Duodenal mucosa (tissue), 2 donors: ENCODE data around the gene C2CD4D.

Source experiments
- H3K27ac ChIP-seq: one replicate; pipeline ENCODE4 v1.7.0; 2013; ENCODE audit warnings: low read depth, low read length
- H3K27me3 ChIP-seq, 2 donors: one replicate each; pipeline ENCODE4 v1.7.0; 2013; ENCODE audit warnings: low read length in 2 of 2, control low read depth in 1 of 2; ENCODE audit not compliant: insufficient read depth in 2 of 2, control insufficient read depth in 1 of 2
- H3K36me3 ChIP-seq, 2 donors: one replicate each; pipeline ENCODE4 v1.7.0; 2013; ENCODE audit warnings: low read length in 2 of 2, control low read depth in 1 of 2; ENCODE audit not compliant: insufficient read depth in 2 of 2, control insufficient read depth in 1 of 2
- H3K4me1 ChIP-seq, 2 donors: one replicate each; pipeline ENCODE4 v1.7.0; 2013; ENCODE audit warnings: low read length in 2 of 2, control low read depth in 1 of 2; ENCODE audit not compliant: insufficient read depth in 2 of 2, control insufficient read depth in 1 of 2
- H3K4me3 ChIP-seq, 2 donors: one replicate each; pipeline ENCODE4 v1.7.0; 2013; ENCODE audit warnings: low read length in 2 of 2, low read depth in 1 of 2
- H3K9ac ChIP-seq, 2 donors: one replicate each; pipeline ENCODE4 v1.7.0; 2013; ENCODE audit warnings: low read length in 2 of 2, low read depth in 1 of 2
- H3K9me3 ChIP-seq, 2 donors: one replicate each; pipeline ENCODE4 v1.7.0; 2013; ENCODE audit warnings: low read length in 2 of 2, control low read depth in 1 of 2; ENCODE audit not compliant: control insufficient read depth in 1 of 2

The C2CD4D gene

DNA sequence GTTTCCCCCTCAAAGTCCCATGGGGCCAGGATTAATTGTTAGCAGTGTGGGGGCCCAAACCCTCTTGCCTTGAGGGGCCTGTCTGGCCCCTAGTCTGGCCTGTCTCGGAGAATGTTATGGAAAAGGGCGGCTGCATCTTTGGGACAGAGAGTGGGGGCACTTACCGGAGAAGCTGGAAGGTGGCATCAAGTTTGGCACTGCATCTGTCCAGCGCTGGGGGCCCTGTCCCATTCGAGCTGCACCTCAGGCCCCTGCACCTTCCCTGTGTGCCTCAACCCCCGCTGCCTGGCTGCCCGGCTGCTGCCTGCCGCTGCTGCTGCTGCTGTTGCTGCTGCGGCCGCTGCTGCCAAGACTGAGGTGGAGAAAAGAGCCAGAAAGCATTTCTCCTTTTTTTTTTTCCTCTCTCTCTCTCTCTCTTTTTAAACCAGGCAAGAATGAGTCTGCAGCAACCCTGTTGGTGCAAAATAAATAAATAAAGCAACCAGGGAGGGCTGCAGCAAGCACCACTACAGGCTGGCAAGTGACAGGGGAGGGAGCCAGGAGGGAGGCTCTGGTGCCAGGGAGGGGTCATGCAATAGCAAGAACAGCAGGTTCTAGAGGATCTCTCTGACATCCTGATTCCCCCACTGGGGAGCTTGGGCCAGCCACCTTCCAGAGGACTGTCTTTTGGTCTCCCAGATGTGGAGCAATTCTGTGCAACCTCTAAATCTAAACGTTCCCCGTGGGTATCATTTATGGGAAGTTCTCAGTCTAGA lies 34.4 kb downstream of the C2CD4D start, which contains the start of gene LINGO4:
Gene LINGO4, minus strand, starts transcription at position 354 of the 755 bp plus-strand sequence. CDS start 2,715 bp downstream, outside the sequence.
- H3K9ac ChIP-seq, result no peak within 1 kb of the TSS

GRCh38 chr1:151803915-151804314 lies 35.7 kb downstream of the C2CD4D start:
- no peak overlapping the region for H3K27ac ChIP-seq
- no peak overlapping the region for H3K4me3 ChIP-seq
- peaks cover 0 to 3% of the 10 kb centered on the region in 2 donors for H3K36me3 ChIP-seq
- H3K27me3 ChIP-seq, result peaks cover 0 to 3% of the 10 kb centered on the region in 2 donors
- no peaks in the 10 kb centered on the region for H3K4me1 ChIP-seq
- H3K9ac ChIP-seq, result no peak overlapping the region
- H3K9me3 ChIP-seq, result no peaks in the 10 kb centered on the region

More for the DNA sequence above, 34.4 kb downstream of the C2CD4D start, which contains the start of gene LINGO4:
- Histone ChIP-seq H3K4me3 (no peak within 1 kb of the TSS), H3K9me3 (no peaks in the 10 kb centered on the region), H3K36me3 (peaks cover 0 to 11% of the 10 kb centered on the region in 2 donors), H3K4me1 (no peaks in the 10 kb centered on the region), H3K27ac (no peak within 1 kb of the TSS), H3K27me3 (no peaks in the 10 kb centered on the region)

DNA sequence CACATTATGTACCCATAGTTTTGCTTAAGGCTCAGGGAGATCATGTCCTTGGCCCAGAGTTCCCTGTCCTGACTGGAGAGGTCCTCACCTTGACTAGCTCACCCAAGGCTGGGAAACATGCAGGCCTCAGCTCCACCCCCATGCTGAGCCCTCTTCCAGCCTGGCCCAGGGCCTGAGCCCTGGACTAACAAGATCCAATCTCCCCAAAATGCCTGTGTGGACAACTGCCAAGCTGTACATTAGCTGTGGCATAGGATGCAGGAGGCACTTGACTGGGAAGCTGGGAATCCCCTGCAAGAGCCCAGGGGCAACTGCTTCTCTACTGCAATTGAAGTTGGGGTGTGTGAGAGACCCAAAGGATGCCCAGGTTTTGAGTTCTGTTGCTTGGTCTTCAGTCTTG lies 36.5 kb downstream of the C2CD4D start:
- Histone ChIP-seq H3K36me3 (peaks cover 0 to 3% of the 10 kb centered on the region in 2 donors), H3K27me3 (peaks cover 0 to 3% of the 10 kb centered on the region in 2 donors), H3K9ac (no peak overlapping the region), H3K27ac (no peak overlapping the region), H3K4me3 (no peak overlapping the region), H3K9me3 (no peaks in the 10 kb centered on the region), H3K4me1 (no peaks in the 10 kb centered on the region)

DNA sequence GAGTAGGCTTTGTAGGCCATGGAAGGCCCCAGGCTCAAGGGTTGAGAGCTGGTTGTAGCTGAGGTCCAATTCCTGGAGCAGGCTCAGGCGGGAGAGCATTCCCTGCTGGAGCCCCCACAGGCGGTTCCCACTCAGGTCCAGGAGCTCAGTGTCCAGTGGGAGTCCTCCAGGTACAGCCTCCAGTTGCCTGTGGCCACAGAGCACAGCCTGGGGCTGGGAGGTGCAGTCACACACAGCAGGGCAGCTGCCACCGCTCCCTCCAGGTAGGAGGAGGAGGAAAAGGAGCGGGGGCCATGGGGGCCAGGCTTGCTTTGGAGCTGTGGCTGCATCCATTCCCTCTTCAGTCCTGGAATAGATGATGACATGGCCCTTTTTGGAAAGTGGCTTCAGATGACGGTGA lies 37.2 kb downstream of the C2CD4D start:
- H3K4me3 ChIP-seq, result no peak overlapping the region
- H3K4me1 ChIP-seq, result no peaks in the 10 kb centered on the region
- H3K36me3 ChIP-seq, result peaks cover 0 to 2% of the 10 kb centered on the region in 2 donors
- H3K27ac ChIP-seq, result no peak overlapping the region
- H3K9ac ChIP-seq, result no peak overlapping the region
- H3K27me3 ChIP-seq, result peaks cover 0 to 3% of the 10 kb centered on the region in 2 donors
- H3K9me3 ChIP-seq, result no peaks in the 10 kb centered on the region

GRCh38 chr1:151801846-151802245 lies 37.8 kb downstream of the C2CD4D start:
- H3K9me3 ChIP-seq, result no peaks in the 10 kb centered on the region
- no peaks in the 10 kb centered on the region for H3K4me1 ChIP-seq
- H3K36me3 ChIP-seq, result no peaks in the 10 kb centered on the region
- no peak overlapping the region for H3K4me3 ChIP-seq
- H3K27ac ChIP-seq, result no peak overlapping the region
- no peak overlapping the region for H3K9ac ChIP-seq
- H3K27me3 ChIP-seq, result peaks cover 0 to 3% of the 10 kb centered on the region in 2 donors

DNA sequence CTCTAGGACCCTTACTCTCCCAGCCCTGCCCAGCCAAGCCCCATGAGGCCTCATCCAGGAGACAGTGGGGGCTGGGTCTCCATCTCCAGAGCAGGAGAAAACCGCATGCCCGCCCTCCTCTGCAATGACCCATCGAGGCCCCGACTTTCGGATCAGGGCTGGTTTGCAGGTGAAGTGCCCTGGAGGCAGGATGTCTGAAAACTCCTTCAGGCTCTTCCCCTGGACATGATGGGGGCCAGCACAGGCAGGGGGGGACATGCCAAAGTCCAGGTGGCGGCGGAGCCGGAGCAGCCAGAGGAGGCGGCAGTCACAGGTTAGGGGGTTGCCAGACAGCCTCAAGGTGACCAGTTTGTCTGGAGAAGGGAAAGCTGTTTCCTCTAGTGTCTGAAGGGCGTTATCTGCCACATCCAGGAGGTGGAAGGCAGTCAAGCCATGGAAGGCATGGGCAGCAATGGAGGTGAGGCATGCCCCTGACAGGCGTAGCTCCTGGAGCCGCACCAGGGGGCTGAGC lies 38.3 kb downstream of the C2CD4D start:
- H3K27ac ChIP-seq, result no peak overlapping the region
- H3K27me3 ChIP-seq, result peaks cover 0 to 3% of the 10 kb centered on the region in 2 donors
- H3K36me3 ChIP-seq, result no peaks in the 10 kb centered on the region
- no peak overlapping the region for H3K4me3 ChIP-seq
- H3K4me1 ChIP-seq, result no peaks in the 10 kb centered on the region
- H3K9ac ChIP-seq, result no peak overlapping the region
- H3K9me3 ChIP-seq, result no peaks in the 10 kb centered on the region

DNA sequence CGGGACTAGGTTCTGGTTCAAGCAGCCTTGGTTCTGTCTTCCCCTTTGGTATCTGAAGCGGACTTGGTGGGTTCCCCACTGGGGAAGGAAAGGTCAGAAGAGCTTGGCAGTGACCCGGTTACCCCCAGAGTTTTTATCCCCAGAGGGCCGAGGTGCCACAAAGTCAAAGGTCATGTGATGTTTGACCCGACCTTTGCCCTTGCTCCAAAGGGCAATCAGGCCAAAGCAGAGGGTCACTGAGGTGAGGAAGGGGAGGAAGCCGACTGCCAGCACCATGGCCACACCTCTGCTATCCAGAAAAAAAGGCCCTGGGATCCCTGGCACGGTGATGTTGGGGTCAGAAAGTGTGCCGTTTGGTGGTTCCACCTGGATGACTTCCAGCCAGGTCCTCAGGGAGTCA lies 38.8 kb downstream of the C2CD4D start:
- Histone ChIP-seq H3K27ac (no peak overlapping the region), H3K36me3 (no peaks in the 10 kb centered on the region)

GRCh38 chr1:151799179-151800022 lies 40.2 kb downstream of the C2CD4D start:
- Histone ChIP-seq H3K27ac (no peak overlapping the region), H3K4me3 (no peak overlapping the region), H3K4me1 (no peaks in the 10 kb centered on the region), H3K9me3 (no peaks in the 10 kb centered on the region), H3K36me3 (no peaks in the 10 kb centered on the region), H3K9ac (no peak overlapping the region), H3K27me3 (peaks cover 0 to 3% of the 10 kb centered on the region in 2 donors)

More for the DNA sequence above, 38.8 kb downstream of the C2CD4D start:
- H3K9ac ChIP-seq, result no peak overlapping the region
- peaks cover 0 to 3% of the 10 kb centered on the region in 2 donors for H3K27me3 ChIP-seq
- no peaks in the 10 kb centered on the region for H3K4me1 ChIP-seq
- H3K4me3 ChIP-seq, result no peak overlapping the region
- H3K9me3 ChIP-seq, result no peaks in the 10 kb centered on the region

- no peaks in the 10 kb centered on the region for H3K4me1 ChIP-seq
- H3K9ac ChIP-seq, result no peak overlapping the region
- H3K36me3 ChIP-seq, result no peaks in the 10 kb centered on the region
- H3K27ac ChIP-seq, result no peak overlapping the region
- no peak overlapping the region for H3K4me3 ChIP-seq
- H3K9me3 ChIP-seq, result no peaks in the 10 kb centered on the region
- H3K27me3 ChIP-seq, result peaks cover 0 to 3% of the 10 kb centered on the region in 2 donors
Measured at GRCh38 chr1:151798571-151798970, 41.0 kb downstream of the C2CD4D start.
